AG08396 (cell line): ENCODE results near the gene SPSB1.
A peak's percentile ranks its signal among the peaks of the same experiment; 100 is the strongest.

Experiments used
- DNase-seq: peaks from one replicate; pipeline ENCODE4 v3.0.0; 2012; ENCODE audit warnings: low spot score, mixed read lengths

Gene SPSB1

GRCh38 chr1:9260059-9260766, 32.5 kb upstream of the SPSB1 start:
- DNase-seq: no peak

GRCh38 chr1:9261496-9261895, 31.2 kb upstream of the SPSB1 start:
- DNase-seq: no peak

- DNase-seq: no peak
Observed at GRCh38 chr1:9262096-9262986, 30.4 kb upstream of the SPSB1 start.

GRCh38 chr1:9263276-9263855, 29.3 kb upstream of the SPSB1 start:
- DNase-seq: no peak

GRCh38 chr1:9263984-9264872, 28.5 kb upstream of the SPSB1 start:
- DNase-seq: no peak

GRCh38 chr1:9265037-9265436, 27.7 kb upstream of the SPSB1 start:
- DNase-seq: no peak

GRCh38 chr1:9265968-9266367, 26.7 kb upstream of the SPSB1 start:
- no peak for DNase-seq

- no peak for DNase-seq
Observed at GRCh38 chr1:9267352-9267686, 25.4 kb upstream of the SPSB1 start.

GRCh38 chr1:9267827-9268581, 24.7 kb upstream of the SPSB1 start:
- no peak for DNase-seq

- DNase-seq: no peak
Observed at GRCh38 chr1:9269078-9269501, 23.6 kb upstream of the SPSB1 start.

- no peak for DNase-seq
Observed at GRCh38 chr1:9269721-9270120, 23.0 kb upstream of the SPSB1 start.

- no peak for DNase-seq
Observed at GRCh38 chr1:9270290-9270883, 22.3 kb upstream of the SPSB1 start.

GRCh38 chr1:9271283-9271682, 21.4 kb upstream of the SPSB1 start:
- DNase-seq: no peak

GRCh38 chr1:9271861-9272595, 20.7 kb upstream of the SPSB1 start:
- no peak for DNase-seq

GRCh38 chr1:9273177-9273576, 19.5 kb upstream of the SPSB1 start:
- no peak for DNase-seq

GRCh38 chr1:9275161-9275560, 17.5 kb upstream of the SPSB1 start:
- DNase-seq: no peak

GRCh38 chr1:9275567-9276034, 17.1 kb upstream of the SPSB1 start:
- peak; percentile 92 for DNase-seq

GRCh38 chr1:9278116-9278515, 14.6 kb upstream of the SPSB1 start:
- no peak for DNase-seq

- DNase-seq: no peak
Observed at GRCh38 chr1:9278585-9279153, 14.0 kb upstream of the SPSB1 start.
